GM12878 (cell line): ENCODE data around the gene ARHGAP15. TPM values are rescaled to one million over a fixed set of nuclear protein-coding genes. Genes with fewer than 3 reads are reported as not detected.

Experiments used
- ATAC-seq: fragments of 200-7000 bp; cut with Tn5 transposase; 3 replicates; pipeline ENCODE4 v1.9.1; 2020; ENCODE audit warnings: mild to moderate bottlenecking, moderate library complexity
- BruUV-seq: library from RNA; stranded (reverse); fragments of 400-500 nt; replicated peaks from 2 replicates; lab custom pipeline; 2021; lab: Mats Ljungman, UMichigan
- CTCF ChIA-PET: fragments of 300-600 bp; sonication (Branson Sonifier 250); formaldehyde crosslinking; extraction: SDS; loops from one replicate; lab custom pipeline; 2021; ENCODE audit warnings: inconsistent platforms; lab: Yijun Ruan, JAX
- POLR2A ChIA-PET: fragments of 350-600 bp; formaldehyde crosslinking; extraction: SDS; loops from one replicate; lab custom pipeline; 2021; ENCODE audit warnings: inconsistent platforms; lab: Charles Lee
- RAD21 ChIA-PET: fragments of 300-600 bp; sonication (Branson Sonifier 250); formaldehyde crosslinking; loops from one replicate; lab custom pipeline; 2023; ENCODE audit warnings: antibody characterized with exemption; ENCODE audit not compliant: unreplicated experiment; lab: Charles Lee
- SMC1A ChIA-PET: fragments of 300-600 bp; sonication (Branson Sonifier 250); formaldehyde crosslinking; loops from one replicate; lab custom pipeline; 2023; ENCODE audit not compliant: unreplicated experiment, uncharacterized antibody; lab: Charles Lee
- DNase-seq: peaks from one replicate; pipeline ENCODE4 v3.0.0-alpha.2; 2011; ENCODE audit warnings: low read depth, low spot score
- FAIRE-seq: peaks from 3 replicates; lab custom pipeline; 2011; peaks lifted over from hg19 to GRCh38; lab: Jason Lieb, UNC
- H2AFZ ChIP-seq: 2 replicates; pipeline ENCODE4 v1.6.0; 2011; ENCODE audit warnings: low read depth, low read length, control low read depth; ENCODE audit not compliant: control insufficient read depth
- H3K27ac ChIP-seq: 2 replicates; pipeline ENCODE4 v1.5.1; 2011; ENCODE audit warnings: control low read depth; ENCODE audit not compliant: control insufficient read depth, insufficient read depth
- H3K27me3 ChIP-seq, 2 experiments: replicated peaks in 1 of 2; 2 replicates each; pipeline versions ENCODE4 v1.6.0 to v1.6.1; 2011; ENCODE audit warnings: low read length in 1 of 2; ENCODE audit not compliant: control insufficient read depth in 2 of 2, insufficient read depth in 2 of 2
- H3K36me3 ChIP-seq, 2 experiments: 2 replicates each; pipeline ENCODE4 v1.5.1; 2011; ENCODE audit warnings: low read length in 1 of 2; ENCODE audit not compliant: control insufficient read depth in 2 of 2, insufficient read depth in 2 of 2
- H3K4me1 ChIP-seq: 2 replicates; pipeline ENCODE4 v1.6.1; 2011; ENCODE audit warnings: mild to moderate bottlenecking, low read length, moderate library complexity, mixed read lengths; ENCODE audit not compliant: control insufficient read depth, insufficient read depth
- H3K4me2 ChIP-seq: 2 replicates; pipeline ENCODE4 v1.6.0; 2011; ENCODE audit warnings: control low read depth; ENCODE audit not compliant: control insufficient read depth, insufficient read depth
- H3K4me3 ChIP-seq: fragments of 200-600 bp; sonication (generic); 2 replicates; pipeline ENCODE4 v1.5.1; 2016
- H3K79me2 ChIP-seq: 2 replicates; pipeline ENCODE4 v1.6.0; 2011; ENCODE audit warnings: low read length; ENCODE audit not compliant: control insufficient read depth, insufficient read depth
- H3K9ac ChIP-seq: 2 replicates; pipeline ENCODE4 v1.8.0; 2011; ENCODE audit warnings: low read length, control low read depth, mixed read lengths; ENCODE audit not compliant: control insufficient read depth, insufficient read depth
- H3K9me3 ChIP-seq: replicated peaks from 3 replicates; pipeline ENCODE4 v1.5.1; 2011; ENCODE audit warnings: mild to moderate bottlenecking, low read length; ENCODE audit not compliant: control insufficient read depth, insufficient read depth
- H4K20me1 ChIP-seq: 2 replicates; pipeline ENCODE4 v1.6.0; 2011; ENCODE audit not compliant: control insufficient read depth, insufficient read depth
- BACH1 ChIP-seq: fragments of 450-650 bp; IDR thresholded peaks from 2 replicates; pipeline ENCODE4 v1.6.1; 2017; ENCODE audit warnings: mild to moderate bottlenecking, borderline replicate concordance
- CBFB ChIP-seq: IDR thresholded peaks from 2 replicates; pipeline ENCODE4 v1.6.1; 2016; ENCODE audit warnings: antibody characterized with exemption, low read depth
- CHD1 ChIP-seq: IDR thresholded peaks from 2 replicates; pipeline ENCODE4 v1.6.1; 2012; ENCODE audit warnings: low read depth, low read length, improper control_type of control experiment
- CHD4 ChIP-seq: fragments of 200-600 bp; sonication (generic); IDR thresholded peaks from 2 replicates; pipeline ENCODE4 v1.6.1; 2016; ENCODE audit warnings: mild to moderate bottlenecking
- JUND ChIP-seq: IDR thresholded peaks from 2 replicates; pipeline ENCODE4 v1.6.1; 2012; ENCODE audit warnings: low read depth, mild to moderate bottlenecking, low read length, improper control_type of control experiment, moderate library complexity
- RFX5 ChIP-seq: IDR thresholded peaks from 2 replicates; pipeline ENCODE4 v1.6.1; 2011; ENCODE audit warnings: low read depth, low read length, improper control_type of control experiment
- STAT1 ChIP-seq: fragments of 450-650 bp; conservative IDR thresholded peaks from 2 replicates; pipeline ENCODE4 v1.6.1; 2014; ENCODE audit warnings: antibody characterized with exemption, mild to moderate bottlenecking
- in situ Hi-C: fragments of 300-500 bp; cut with MboI; formaldehyde crosslinking; loops from 9 replicates; pipeline ENCODE4 v1.14.3; 2018; ENCODE audit warnings: mixed read lengths
- intact Hi-C: fragments of 100-400 bp; cut with micrococcal nuclease; formaldehyde crosslinking; loops from one replicate; pipeline ENCODE4 v1.14.2; 2022; ENCODE audit not compliant: unreplicated experiment
- polyA plus RNA-seq, 11 experiments: library from polyadenylated mRNA; depleted of rRNA in 4 of 11; unstranded in 6 of 11; stranded (reverse) in 5 of 11; fragments of >200 nt; fragmentation: Nextera tagmentation in 4 of 11; fragmentation: Illumina TruSeq in 1 of 11; extraction: Ambion mirVana in 4 of 11; extraction: Trizol in 1 of 11; gene quantifications; 1 replicate in 1 of 11; 2 replicates in 10 of 11; pipeline versions ENCODE4 v1.2.1 to v1.2.3, GENCODE V29; 2011 to 2016; ENCODE audit warnings: inconsistent platforms in 2 of 11, missing spikeins in 2 of 11, low read depth in 1 of 11
- total RNA-seq, 4 experiments: library from RNA; depleted of rRNA in 3 of 4; stranded (reverse); fragments of >200 nt in 3 of 4; fragmentation: Illumina TruSeq in 1 of 4; extraction: Trizol in 1 of 4; gene quantifications; 2 replicates each; pipeline versions ENCODE4 v1.2.1 to v1.2.3, GENCODE V29; 2013 to 2021
- TF ChIP-seq, protein P1 (sequence below): fragments of 450-650 bp; IDR thresholded peaks from 2 replicates; pipeline ENCODE4 v1.6.1; 2014; ENCODE audit warnings: mild to moderate bottlenecking
- TF ChIP-seq, protein P2 (sequence below): IDR thresholded peaks from 2 replicates; pipeline ENCODE4 v1.6.1; 2012; ENCODE audit warnings: low read depth, low read length, improper control_type of control experiment
- TF ChIP-seq, protein P3 (sequence below): fragments of 150-350 bp; IDR thresholded peaks from 2 replicates; pipeline ENCODE4 v1.6.1; 2016; ENCODE audit warnings: low read depth, low read length
- TF ChIP-seq, protein P4 (sequence below): IDR thresholded peaks from 2 replicates; pipeline ENCODE4 v1.6.1; 2011; ENCODE audit warnings: mild to moderate bottlenecking, low read depth, low read length, moderate library complexity; ENCODE audit not compliant: insufficient replicate concordance
- TF ChIP-seq, protein P5 (sequence below): fragments of 450-650 bp; IDR thresholded peaks from 2 replicates; pipeline ENCODE4 v1.6.1; 2017; ENCODE audit warnings: mild to moderate bottlenecking, moderate library complexity
- TF ChIP-seq, protein P6 (sequence below): fragments of 450-650 bp; IDR thresholded peaks from 2 replicates; pipeline ENCODE4 v1.6.1; 2016; ENCODE audit warnings: mild to moderate bottlenecking

ARHGAP15 gene
- total and polyA plus RNA-seq, 10 of the 15 experiments (the other 5 are each of a cell fraction or from before 2014, with no cell fraction given): 38.0 to 92.6 (median 66.7) TPM

DNA sequence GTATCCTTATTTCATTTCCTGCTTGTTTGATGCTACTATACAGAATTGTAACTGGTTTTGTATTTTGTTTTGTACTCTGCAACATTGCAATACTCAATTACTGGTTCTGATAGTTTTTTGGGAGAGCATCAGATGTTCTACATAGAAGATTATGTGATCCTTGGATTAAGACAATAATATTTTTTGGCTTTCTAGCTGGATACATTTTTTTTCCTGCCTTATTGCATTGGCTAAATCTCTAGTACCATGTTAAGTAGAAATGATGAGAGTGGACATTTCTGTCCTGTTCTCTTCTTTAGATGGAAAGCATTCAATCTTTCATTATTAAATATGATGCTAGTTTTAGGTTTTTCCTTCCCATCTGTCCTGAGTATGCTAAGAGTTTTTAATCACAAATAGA lies 523.5 kb downstream of the ARHGAP15 start:
- no peaks in the 10 kb centered on the region for H3K27me3 ChIP-seq
- H3K79me2 ChIP-seq: no peaks in the 10 kb centered on the region
- H3K4me2 ChIP-seq: no peak overlapping the region
- H3K4me1 ChIP-seq: no peaks in the 10 kb centered on the region
- H3K9me3 ChIP-seq: peaks cover 2% of the 10 kb centered on the region
- no peaks in the 10 kb centered on the region for H4K20me1 ChIP-seq
- no peaks in the 10 kb centered on the region for H3K36me3 ChIP-seq
- POLR2A ChIA-PET: no interaction called here
- in situ Hi-C loops: no loop called here
- no peak overlapping the region for H3K27ac ChIP-seq
- FAIRE-seq (no peak), DNase-seq (no peak), ATAC-seq (no peak)
- H3K4me3 ChIP-seq: no peak overlapping the region
- intact Hi-C loops: no loop called here
- H3K9ac ChIP-seq: no peak overlapping the region
- CTCF ChIA-PET: no interaction called here
- SMC1A ChIA-PET: no interaction called here
- no peak overlapping the region for H2AFZ ChIP-seq
- RAD21 ChIA-PET: no interaction called here
- no TSS peak for BruUV-seq
- TF ChIP-seq, protein P1, sequence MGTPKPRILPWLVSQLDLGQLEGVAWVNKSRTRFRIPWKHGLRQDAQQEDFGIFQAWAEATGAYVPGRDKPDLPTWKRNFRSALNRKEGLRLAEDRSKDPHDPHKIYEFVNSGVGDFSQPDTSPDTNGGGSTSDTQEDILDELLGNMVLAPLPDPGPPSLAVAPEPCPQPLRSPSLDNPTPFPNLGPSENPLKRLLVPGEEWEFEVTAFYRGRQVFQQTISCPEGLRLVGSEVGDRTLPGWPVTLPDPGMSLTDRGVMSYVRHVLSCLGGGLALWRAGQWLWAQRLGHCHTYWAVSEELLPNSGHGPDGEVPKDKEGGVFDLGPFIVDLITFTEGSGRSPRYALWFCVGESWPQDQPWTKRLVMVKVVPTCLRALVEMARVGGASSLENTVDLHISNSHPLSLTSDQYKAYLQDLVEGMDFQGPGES: no peak
- TF ChIP-seq RFX5 (no peak), JUND (no peak), BACH1 (no peak), CHD1 (no peak), STAT1 (no peak), CHD4 (no peak), CBFB (no peak)
- TF ChIP-seq, protein P2, sequence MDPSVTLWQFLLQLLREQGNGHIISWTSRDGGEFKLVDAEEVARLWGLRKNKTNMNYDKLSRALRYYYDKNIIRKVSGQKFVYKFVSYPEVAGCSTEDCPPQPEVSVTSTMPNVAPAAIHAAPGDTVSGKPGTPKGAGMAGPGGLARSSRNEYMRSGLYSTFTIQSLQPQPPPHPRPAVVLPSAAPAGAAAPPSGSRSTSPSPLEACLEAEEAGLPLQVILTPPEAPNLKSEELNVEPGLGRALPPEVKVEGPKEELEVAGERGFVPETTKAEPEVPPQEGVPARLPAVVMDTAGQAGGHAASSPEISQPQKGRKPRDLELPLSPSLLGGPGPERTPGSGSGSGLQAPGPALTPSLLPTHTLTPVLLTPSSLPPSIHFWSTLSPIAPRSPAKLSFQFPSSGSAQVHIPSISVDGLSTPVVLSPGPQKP: no peak
- TF ChIP-seq, protein P3, sequence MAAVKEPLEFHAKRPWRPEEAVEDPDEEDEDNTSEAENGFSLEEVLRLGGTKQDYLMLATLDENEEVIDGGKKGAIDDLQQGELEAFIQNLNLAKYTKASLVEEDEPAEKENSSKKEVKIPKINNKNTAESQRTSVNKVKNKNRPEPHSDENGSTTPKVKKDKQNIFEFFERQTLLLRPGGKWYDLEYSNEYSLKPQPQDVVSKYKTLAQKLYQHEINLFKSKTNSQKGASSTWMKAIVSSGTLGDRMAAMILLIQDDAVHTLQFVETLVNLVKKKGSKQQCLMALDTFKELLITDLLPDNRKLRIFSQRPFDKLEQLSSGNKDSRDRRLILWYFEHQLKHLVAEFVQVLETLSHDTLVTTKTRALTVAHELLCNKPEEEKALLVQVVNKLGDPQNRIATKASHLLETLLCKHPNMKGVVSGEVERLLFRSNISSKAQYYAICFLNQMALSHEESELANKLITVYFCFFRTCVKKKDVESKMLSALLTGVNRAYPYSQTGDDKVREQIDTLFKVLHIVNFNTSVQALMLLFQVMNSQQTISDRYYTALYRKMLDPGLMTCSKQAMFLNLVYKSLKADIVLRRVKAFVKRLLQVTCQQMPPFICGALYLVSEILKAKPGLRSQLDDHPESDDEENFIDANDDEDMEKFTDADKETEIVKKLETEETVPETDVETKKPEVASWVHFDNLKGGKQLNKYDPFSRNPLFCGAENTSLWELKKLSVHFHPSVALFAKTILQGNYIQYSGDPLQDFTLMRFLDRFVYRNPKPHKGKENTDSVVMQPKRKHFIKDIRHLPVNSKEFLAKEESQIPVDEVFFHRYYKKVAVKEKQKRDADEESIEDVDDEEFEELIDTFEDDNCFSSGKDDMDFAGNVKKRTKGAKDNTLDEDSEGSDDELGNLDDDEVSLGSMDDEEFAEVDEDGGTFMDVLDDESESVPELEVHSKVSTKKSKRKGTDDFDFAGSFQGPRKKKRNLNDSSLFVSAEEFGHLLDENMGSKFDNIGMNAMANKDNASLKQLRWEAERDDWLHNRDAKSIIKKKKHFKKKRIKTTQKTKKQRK: no peak
- TF ChIP-seq, protein P4, sequence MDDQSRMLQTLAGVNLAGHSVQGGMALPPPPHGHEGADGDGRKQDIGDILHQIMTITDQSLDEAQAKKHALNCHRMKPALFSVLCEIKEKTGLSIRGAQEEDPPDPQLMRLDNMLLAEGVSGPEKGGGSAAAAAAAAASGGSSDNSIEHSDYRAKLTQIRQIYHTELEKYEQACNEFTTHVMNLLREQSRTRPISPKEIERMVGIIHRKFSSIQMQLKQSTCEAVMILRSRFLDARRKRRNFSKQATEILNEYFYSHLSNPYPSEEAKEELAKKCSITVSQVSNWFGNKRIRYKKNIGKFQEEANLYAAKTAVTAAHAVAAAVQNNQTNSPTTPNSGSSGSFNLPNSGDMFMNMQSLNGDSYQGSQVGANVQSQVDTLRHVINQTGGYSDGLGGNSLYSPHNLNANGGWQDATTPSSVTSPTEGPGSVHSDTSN: no peak
- TF ChIP-seq, protein P5, sequence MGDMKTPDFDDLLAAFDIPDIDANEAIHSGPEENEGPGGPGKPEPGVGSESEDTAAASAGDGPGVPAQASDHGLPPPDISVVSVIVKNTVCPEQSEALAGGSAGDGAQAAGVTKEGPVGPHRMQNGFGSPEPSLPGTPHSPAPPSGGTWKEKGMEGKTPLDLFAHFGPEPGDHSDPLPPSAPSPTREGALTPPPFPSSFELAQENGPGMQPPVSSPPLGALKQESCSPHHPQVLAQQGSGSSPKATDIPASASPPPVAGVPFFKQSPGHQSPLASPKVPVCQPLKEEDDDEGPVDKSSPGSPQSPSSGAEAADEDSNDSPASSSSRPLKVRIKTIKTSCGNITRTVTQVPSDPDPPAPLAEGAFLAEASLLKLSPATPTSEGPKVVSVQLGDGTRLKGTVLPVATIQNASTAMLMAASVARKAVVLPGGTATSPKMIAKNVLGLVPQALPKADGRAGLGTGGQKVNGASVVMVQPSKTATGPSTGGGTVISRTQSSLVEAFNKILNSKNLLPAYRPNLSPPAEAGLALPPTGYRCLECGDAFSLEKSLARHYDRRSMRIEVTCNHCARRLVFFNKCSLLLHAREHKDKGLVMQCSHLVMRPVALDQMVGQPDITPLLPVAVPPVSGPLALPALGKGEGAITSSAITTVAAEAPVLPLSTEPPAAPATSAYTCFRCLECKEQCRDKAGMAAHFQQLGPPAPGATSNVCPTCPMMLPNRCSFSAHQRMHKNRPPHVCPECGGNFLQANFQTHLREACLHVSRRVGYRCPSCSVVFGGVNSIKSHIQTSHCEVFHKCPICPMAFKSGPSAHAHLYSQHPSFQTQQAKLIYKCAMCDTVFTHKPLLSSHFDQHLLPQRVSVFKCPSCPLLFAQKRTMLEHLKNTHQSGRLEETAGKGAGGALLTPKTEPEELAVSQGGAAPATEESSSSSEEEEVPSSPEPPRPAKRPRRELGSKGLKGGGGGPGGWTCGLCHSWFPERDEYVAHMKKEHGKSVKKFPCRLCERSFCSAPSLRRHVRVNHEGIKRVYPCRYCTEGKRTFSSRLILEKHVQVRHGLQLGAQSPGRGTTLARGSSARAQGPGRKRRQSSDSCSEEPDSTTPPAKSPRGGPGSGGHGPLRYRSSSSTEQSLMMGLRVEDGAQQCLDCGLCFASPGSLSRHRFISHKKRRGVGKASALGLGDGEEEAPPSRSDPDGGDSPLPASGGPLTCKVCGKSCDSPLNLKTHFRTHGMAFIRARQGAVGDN: no peak
- TF ChIP-seq, protein P6, sequence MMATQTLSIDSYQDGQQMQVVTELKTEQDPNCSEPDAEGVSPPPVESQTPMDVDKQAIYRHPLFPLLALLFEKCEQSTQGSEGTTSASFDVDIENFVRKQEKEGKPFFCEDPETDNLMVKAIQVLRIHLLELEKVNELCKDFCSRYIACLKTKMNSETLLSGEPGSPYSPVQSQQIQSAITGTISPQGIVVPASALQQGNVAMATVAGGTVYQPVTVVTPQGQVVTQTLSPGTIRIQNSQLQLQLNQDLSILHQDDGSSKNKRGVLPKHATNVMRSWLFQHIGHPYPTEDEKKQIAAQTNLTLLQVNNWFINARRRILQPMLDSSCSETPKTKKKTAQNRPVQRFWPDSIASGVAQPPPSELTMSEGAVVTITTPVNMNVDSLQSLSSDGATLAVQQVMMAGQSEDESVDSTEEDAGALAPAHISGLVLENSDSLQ: no peak
